ENCODE measurements around the gene PTPRN2.
"Not testable (repeated sequence)": the region's sequence is repeated elsewhere in the genome, so short reads cannot be mapped to it uniquely, and the experiment has no call there.

Gene PTPRN2

DNA sequence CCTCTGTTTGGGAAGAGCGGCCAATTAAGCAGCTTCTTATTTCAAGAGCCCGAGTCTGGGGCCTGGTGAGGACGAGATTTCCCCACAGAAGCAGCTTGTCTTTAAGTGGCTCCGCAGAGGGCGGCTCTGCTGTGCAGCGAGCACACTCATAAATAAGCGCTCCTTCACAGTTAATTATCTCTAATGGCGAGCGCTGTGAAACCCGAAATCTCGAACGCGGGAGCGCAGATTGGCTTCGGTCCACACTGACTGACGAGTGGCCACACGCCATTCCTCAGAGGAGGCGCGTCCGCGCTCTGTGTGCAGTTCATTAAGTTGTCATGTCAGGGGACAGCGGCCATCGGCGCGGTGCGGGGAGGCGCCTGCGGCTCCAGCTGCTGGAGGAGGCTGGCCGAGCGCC, 689.9 kb downstream of the PTPRN2 start:
- in situ Hi-C loops (cut with MboI; ENCODE audit: low sequenced_read_pairs, unreplicated experiment), result no loop called here
- DNase-seq (ENCODE audit: low spot score), result no peak
- TF ChIP-seq, protein P1, sequence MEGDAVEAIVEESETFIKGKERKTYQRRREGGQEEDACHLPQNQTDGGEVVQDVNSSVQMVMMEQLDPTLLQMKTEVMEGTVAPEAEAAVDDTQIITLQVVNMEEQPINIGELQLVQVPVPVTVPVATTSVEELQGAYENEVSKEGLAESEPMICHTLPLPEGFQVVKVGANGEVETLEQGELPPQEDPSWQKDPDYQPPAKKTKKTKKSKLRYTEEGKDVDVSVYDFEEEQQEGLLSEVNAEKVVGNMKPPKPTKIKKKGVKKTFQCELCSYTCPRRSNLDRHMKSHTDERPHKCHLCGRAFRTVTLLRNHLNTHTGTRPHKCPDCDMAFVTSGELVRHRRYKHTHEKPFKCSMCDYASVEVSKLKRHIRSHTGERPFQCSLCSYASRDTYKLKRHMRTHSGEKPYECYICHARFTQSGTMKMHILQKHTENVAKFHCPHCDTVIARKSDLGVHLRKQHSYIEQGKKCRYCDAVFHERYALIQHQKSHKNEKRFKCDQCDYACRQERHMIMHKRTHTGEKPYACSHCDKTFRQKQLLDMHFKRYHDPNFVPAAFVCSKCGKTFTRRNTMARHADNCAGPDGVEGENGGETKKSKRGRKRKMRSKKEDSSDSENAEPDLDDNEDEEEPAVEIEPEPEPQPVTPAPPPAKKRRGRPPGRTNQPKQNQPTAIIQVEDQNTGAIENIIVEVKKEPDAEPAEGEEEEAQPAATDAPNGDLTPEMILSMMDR (IDR thresholded peaks at IDR 0.05; ENCODE audit: borderline replicate concordance, control extremely low read depth, extremely low read depth, insufficient read depth, missing control alignments), result no peak

DNA sequence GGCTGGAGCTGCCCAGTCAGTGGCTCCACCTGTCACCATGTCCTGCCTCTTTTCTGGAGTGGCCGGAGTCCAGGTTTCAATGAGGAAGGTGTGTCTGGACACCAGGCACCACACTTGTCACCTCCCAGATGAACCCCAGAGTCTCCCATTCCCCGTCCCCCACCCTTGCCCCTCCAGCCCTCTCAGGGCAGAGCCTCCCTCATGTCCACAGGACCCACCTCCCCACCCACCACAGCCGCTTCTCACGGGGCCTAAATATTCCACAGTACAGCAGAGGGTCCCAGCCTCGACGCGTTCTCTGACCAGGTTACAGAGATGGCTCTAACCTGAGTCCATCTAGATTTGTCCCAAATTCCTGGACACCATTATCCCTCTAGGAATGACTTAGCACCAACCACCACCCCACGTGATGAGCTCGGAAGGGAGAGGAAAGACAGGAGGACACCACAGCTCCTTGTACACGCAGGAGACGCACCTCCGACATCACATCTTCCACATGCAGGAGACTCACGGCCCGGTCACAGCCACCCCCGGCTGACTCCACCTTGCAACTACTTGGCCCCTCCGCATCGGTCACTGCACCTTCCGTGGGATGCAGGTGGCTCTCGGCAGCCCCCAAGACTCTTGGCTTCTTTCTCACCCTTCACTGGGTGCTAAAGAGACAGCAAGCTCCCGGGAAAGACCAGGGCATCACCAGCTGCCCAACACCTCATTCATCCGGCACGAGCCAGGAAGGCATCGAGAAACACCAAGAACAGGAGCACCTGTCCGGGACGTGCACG, 690.7 kb downstream of the PTPRN2 start:
- TF ChIP-seq, protein P1 (IDR thresholded peaks at IDR 0.05; ENCODE audit: borderline replicate concordance, control extremely low read depth, extremely low read depth, insufficient read depth, missing control alignments), result no peak
- DNase-seq (ENCODE audit: low spot score), result no peak
- in situ Hi-C loops (cut with MboI; ENCODE audit: low sequenced_read_pairs, unreplicated experiment), result no loop called here

DNA sequence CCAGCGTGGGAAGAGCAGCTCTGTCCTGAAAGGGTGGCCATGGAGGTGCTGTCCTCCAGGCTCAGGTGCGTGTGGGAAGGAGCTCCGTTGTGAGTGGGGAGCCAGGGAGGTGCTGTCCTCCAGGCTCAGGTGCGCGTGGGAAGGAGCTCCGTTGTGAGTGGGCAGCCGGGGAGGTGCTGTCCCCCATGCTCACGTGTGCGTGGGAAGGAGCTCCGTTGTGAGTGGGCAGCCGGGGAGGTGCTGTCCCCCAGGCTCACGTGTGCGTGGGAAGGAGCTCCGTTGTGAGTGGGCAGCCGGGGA, 691.3 kb downstream of the PTPRN2 start:
- in situ Hi-C loops (cut with MboI; ENCODE audit: low sequenced_read_pairs, unreplicated experiment), result not testable (repeated sequence)

DNA sequence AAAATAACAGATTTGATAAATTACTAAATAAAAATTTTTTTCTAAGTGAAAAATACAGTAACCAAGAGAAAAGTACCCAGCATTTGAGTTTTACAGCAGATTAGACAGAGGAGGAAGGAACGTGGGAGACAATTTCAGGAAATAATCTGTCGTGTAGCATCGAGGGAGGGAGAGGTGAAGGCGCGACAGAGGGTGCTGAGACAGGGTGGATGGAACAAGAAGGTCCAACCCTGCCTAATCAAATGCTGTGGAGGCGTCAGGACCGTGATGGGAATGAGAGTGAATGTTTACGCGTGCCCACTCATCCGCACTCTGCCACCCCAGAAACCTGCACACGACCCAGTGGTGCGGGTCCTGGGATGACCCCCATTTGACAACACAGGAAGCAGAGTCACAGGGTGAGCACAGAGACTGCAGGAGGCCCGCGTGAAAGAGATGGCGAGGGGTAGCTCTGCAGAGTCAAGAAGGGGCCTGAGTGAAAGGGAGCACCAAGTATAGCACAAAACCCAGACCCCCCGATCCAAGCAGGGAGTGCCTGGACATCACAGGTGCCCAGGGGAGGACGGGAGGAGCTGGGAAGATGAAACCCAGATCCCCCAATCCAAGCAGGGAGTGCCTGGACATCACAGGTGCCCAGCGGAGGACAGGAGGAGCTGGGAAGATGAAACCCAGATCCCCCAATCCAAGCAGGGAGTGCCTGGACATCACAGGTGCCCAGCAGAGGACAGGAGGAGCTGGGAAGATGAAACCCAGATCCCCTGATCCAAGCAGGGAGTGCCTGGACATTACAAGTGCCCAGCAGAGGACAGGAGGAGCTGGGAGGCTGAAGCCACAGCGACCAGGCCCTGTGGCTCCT, 691.9 kb downstream of the PTPRN2 start:
- no peak for DNase-seq (ENCODE audit: low spot score)
- TF ChIP-seq, protein P1 (IDR thresholded peaks at IDR 0.05; ENCODE audit: borderline replicate concordance, control extremely low read depth, extremely low read depth, insufficient read depth, missing control alignments), result no peak
- in situ Hi-C loops (cut with MboI; ENCODE audit: low sequenced_read_pairs, unreplicated experiment), result no loop called here

More for the DNA sequence above, 691.3 kb downstream of the PTPRN2 start:
- not testable (repeated sequence) for DNase-seq (ENCODE audit: low spot score)

DNA sequence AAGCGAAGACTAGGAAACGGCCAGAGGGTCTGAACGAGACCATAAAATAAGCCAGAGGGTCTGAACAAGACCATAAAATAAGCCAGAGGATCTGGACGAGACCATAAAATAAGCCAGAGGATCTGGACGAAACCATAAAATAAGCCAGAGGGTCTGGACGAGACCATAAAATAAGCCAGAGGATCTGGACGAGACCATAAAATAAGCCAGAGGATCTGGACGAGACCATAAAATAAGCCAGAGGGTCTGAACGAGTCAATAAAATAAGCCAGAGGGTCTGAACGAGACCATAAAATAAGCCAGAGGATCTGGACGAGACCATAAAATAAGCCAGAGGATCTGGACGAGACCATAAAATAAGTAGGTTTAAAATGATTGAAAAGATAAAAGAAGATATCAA, 692.5 kb downstream of the PTPRN2 start:
- in situ Hi-C loops (cut with MboI; ENCODE audit: low sequenced_read_pairs, unreplicated experiment), result not testable (repeated sequence)

DNA sequence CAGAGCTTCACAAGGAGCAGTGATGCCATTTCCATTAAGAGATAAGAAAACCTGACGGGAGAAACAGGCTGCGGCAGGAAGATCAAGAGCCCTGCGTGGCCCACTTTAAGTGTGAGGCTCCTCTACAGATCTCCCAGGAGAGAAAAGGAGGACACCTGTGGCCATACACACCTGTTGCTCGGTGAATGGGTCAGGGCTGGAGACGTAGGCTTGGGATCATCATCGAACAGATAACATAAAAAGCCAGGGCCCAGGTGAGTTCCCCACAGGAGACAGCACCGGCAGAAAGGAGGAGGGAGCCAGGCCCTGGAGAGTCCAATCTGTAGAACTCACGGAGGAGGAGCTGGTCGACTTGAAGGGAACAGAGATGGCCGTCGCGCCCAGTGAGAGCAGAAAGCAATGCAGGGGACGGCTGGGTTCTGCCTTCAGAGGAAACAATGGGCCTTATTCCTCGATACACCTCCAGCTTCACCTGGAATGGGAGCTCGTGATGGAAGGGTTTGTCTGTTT, 694.0 kb downstream of the PTPRN2 start:
- no peak for DNase-seq (ENCODE audit: low spot score)
- in situ Hi-C loops (cut with MboI; ENCODE audit: low sequenced_read_pairs, unreplicated experiment), result no loop called here
- TF ChIP-seq, protein P1 (IDR thresholded peaks at IDR 0.05; ENCODE audit: borderline replicate concordance, control extremely low read depth, extremely low read depth, insufficient read depth, missing control alignments), result no peak

More for the DNA sequence above, 692.5 kb downstream of the PTPRN2 start:
- DNase-seq (ENCODE audit: low spot score), result not testable (repeated sequence)

DNA sequence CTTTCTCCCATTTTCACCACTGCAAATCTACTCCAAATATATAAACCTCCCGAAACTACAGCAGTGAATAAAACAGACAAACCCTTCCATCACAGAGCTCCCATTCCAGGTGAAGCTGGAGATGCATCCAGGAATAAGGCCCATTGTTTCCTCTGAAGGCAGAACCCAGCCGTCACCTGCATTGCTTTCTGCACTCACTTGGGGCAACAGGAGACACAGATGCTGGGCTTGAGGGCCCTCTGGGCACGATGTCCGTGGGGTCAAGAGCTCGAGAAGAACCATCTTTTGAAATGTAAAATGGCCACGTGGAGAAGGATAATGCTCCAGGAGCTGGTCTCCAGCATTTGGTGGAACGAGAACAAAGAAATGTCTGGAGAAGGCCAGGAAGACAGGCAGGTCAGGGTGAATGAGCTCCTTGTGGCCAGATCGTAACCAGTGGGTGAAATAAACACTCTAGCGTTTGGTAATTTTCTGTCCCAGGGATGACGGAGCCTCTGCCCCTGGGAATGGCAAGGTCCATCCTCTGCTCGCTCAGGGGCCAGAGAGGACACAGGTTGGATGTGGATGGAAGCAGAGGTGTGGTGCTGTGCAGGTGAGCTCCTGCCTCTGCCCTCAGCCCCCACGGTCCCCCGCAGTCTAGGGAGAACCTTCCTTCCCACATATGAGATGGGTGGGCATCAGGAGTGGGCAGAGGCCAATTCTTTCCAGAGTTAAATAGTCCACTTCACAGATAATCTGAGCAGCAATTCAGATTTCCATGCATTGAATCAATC, 694.7 kb downstream of the PTPRN2 start:
- no peak for DNase-seq (ENCODE audit: low spot score)
- in situ Hi-C loops (cut with MboI; ENCODE audit: low sequenced_read_pairs, unreplicated experiment), result no loop called here
- TF ChIP-seq, protein P1 (IDR thresholded peaks at IDR 0.05; ENCODE audit: borderline replicate concordance, control extremely low read depth, extremely low read depth, insufficient read depth, missing control alignments), result no peak
